ENCODE measurements around the gene NCLN.

GRCh38 chr19:3245050-3245449, 59.3 kb downstream of the NCLN start:
- TF ChIP-seq, protein P1, sequence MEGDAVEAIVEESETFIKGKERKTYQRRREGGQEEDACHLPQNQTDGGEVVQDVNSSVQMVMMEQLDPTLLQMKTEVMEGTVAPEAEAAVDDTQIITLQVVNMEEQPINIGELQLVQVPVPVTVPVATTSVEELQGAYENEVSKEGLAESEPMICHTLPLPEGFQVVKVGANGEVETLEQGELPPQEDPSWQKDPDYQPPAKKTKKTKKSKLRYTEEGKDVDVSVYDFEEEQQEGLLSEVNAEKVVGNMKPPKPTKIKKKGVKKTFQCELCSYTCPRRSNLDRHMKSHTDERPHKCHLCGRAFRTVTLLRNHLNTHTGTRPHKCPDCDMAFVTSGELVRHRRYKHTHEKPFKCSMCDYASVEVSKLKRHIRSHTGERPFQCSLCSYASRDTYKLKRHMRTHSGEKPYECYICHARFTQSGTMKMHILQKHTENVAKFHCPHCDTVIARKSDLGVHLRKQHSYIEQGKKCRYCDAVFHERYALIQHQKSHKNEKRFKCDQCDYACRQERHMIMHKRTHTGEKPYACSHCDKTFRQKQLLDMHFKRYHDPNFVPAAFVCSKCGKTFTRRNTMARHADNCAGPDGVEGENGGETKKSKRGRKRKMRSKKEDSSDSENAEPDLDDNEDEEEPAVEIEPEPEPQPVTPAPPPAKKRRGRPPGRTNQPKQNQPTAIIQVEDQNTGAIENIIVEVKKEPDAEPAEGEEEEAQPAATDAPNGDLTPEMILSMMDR (conservative IDR thresholded peaks at IDR 0.05), result no peak
- TF ChIP-seq ZFX (IDR thresholded peaks at IDR 0.05), result no peak

Data from C4-2B (cell line).